ENCODE data around the gene HDGF. TPM values are rescaled to one million over a fixed set of nuclear protein-coding genes. Genes with fewer than 3 reads are reported as not detected.

HDGF gene
- total RNA-seq, 1 donor = 146 TPM

- H3K4me3 ChIP-seq (ENCODE audit: low read depth, low read length) = no peak overlapping the region
These were observed 38.3 kb upstream of the HDGF start for GRCh38 chr1:156789621-156790318.

GRCh38 chr1:156788136-156788535, 36.7 kb upstream of the HDGF start:
- no peak overlapping the region for H3K4me3 ChIP-seq (ENCODE audit: low read depth, low read length)
- no peak for TF ChIP-seq CTCF (IDR thresholded peaks at IDR 0.05; ENCODE audit: insufficient read depth, low read length)
- DNase-seq (ENCODE audit: low read depth) = no peak

More at GRCh38 chr1:156789621-156790318, 38.3 kb upstream of the HDGF start:
- DNase-seq (ENCODE audit: low read depth) = no peak
- TF ChIP-seq CTCF (IDR thresholded peaks at IDR 0.05; ENCODE audit: insufficient read depth, low read length) = no peak

GRCh38 chr1:156786640-156787039, 35.2 kb upstream of the HDGF start:
- no peak for DNase-seq (ENCODE audit: low read depth)
- H3K4me3 ChIP-seq (ENCODE audit: low read depth, low read length) = no peak overlapping the region

GRCh38 chr1:156785458-156785857, 34.0 kb upstream of the HDGF start:
- H3K4me3 ChIP-seq (ENCODE audit: low read depth, low read length) = no peak overlapping the region
- TF ChIP-seq CTCF (IDR thresholded peaks at IDR 0.05; ENCODE audit: insufficient read depth, low read length) = no peak
- DNase-seq (ENCODE audit: low read depth) = no peak

More at GRCh38 chr1:156786640-156787039, 35.2 kb upstream of the HDGF start:
- no peak for TF ChIP-seq CTCF (IDR thresholded peaks at IDR 0.05; ENCODE audit: insufficient read depth, low read length)

- DNase-seq (ENCODE audit: low read depth) = peak; percentile 71
- no peak overlapping the region for H3K4me3 ChIP-seq (ENCODE audit: low read depth, low read length)
- TF ChIP-seq CTCF (IDR thresholded peaks at IDR 0.05; ENCODE audit: insufficient read depth, low read length) = no peak
These were observed 30.2 kb upstream of the HDGF start for GRCh38 chr1:156781585-156782186.

GRCh38 chr1:156777573-156777972, 26.1 kb upstream of the HDGF start:
- TF ChIP-seq CTCF (IDR thresholded peaks at IDR 0.05; ENCODE audit: insufficient read depth, low read length) = no peak
- no peak overlapping the region for H3K4me3 ChIP-seq (ENCODE audit: low read depth, low read length)
- no peak for DNase-seq (ENCODE audit: low read depth)
